Brain microvascular endothelial cell (primary cell): ENCODE data around the gene MRPL16.

Experiments
- DNase-seq: peaks from one replicate; pipeline ENCODE4 v3.0.0-alpha.2; 2020
- H3K27ac ChIP-seq: fragments of 250-450 bp; sonication (Bioruptor Pico); 2 replicates; pipeline ENCODE4 v1.5.1; 2020; ENCODE audit warnings: mild to moderate bottlenecking, moderate library complexity
- H3K27me3 ChIP-seq: fragments of 250-450 bp; sonication (Bioruptor Pico); replicated peaks from 2 replicates; pipeline ENCODE4 v1.5.1; 2020; ENCODE audit warnings: mild to moderate bottlenecking
- H3K36me3 ChIP-seq: fragments of 250-450 bp; sonication (Bioruptor Pico); replicated peaks from 2 replicates; pipeline ENCODE4 v1.5.1; 2020; ENCODE audit warnings: mild to moderate bottlenecking
- H3K4me3 ChIP-seq: 2 replicates; pipeline ENCODE4 v1.5.1; 2011; ENCODE audit warnings: low read depth, mild to moderate bottlenecking, control low read depth, low read length, moderate library complexity
- CTCF ChIP-seq: IDR thresholded peaks from 2 replicates; pipeline ENCODE4 v1.5.1; 2011; ENCODE audit warnings: low read depth, mild to moderate bottlenecking, moderate library complexity, low read length, control low read depth, inconsistent platforms; ENCODE audit errors: missing control alignments
- in situ Hi-C: cut with HindIII; loops from 2 replicates; pipeline ENCODE4 v1.10.0; 2017; ENCODE audit warnings: low sequenced_read_pairs, low pct_ligation_motif_present

MRPL16 gene

GRCh38 chr11:59776210-59777066 is 34.1 kb downstream of the MRPL16 start:
- peak; percentile 61 for DNase-seq
- Histone ChIP-seq H3K27me3 (no peaks in the 10 kb centered on the region), H3K4me3 (no peak overlapping the region), H3K36me3 (peaks cover 12% of the 10 kb centered on the region), H3K27ac (no peak overlapping the region)
- in situ Hi-C loops = no loop called here
- no peak for TF ChIP-seq CTCF

GRCh38 chr11:59773083-59773440 is 37.5 kb downstream of the MRPL16 start:
- DNase-seq = no peak
- peaks cover 10% of the 10 kb centered on the region for H3K36me3 ChIP-seq
- in situ Hi-C loops = no loop called here
- TF ChIP-seq CTCF = no peak
- no peaks in the 10 kb centered on the region for H3K27me3 ChIP-seq
- no peak overlapping the region for H3K4me3 ChIP-seq
- H3K27ac ChIP-seq = no peak overlapping the region

GRCh38 chr11:59771605-59772004 is 39.0 kb downstream of the MRPL16 start:
- no peak for DNase-seq
- Histone ChIP-seq H3K27me3 (no peaks in the 10 kb centered on the region), H3K27ac (no peak overlapping the region), H3K36me3 (peaks cover 7% of the 10 kb centered on the region), H3K4me3 (no peak overlapping the region)
- TF ChIP-seq CTCF = no peak
- in situ Hi-C loops = no loop called here

GRCh38 chr11:59770869-59771268 is 39.7 kb downstream of the MRPL16 start:
- peaks cover 7% of the 10 kb centered on the region for H3K36me3 ChIP-seq
- no peak overlapping the region for H3K4me3 ChIP-seq
- no peaks in the 10 kb centered on the region for H3K27me3 ChIP-seq
- in situ Hi-C loops = no loop called here
- H3K27ac ChIP-seq = no peak overlapping the region
- DNase-seq = no peak
- TF ChIP-seq CTCF = no peak

GRCh38 chr11:59770319-59770718 is 40.3 kb downstream of the MRPL16 start:
- no peak for DNase-seq
- no peak for TF ChIP-seq CTCF
- peaks cover 7% of the 10 kb centered on the region for H3K36me3 ChIP-seq
- in situ Hi-C loops = no loop called here
- H3K27ac ChIP-seq = no peak overlapping the region
- no peaks in the 10 kb centered on the region for H3K27me3 ChIP-seq
- no peak overlapping the region for H3K4me3 ChIP-seq

GRCh38 chr11:59769828-59770227 is 40.8 kb downstream of the MRPL16 start:
- peaks cover 7% of the 10 kb centered on the region for H3K36me3 ChIP-seq
- no peaks in the 10 kb centered on the region for H3K27me3 ChIP-seq
- TF ChIP-seq CTCF = no peak
- H3K27ac ChIP-seq = no peak overlapping the region
- H3K4me3 ChIP-seq = no peak overlapping the region
- in situ Hi-C loops = no loop called here
- DNase-seq = no peak
